Duodenal mucosa (tissue), 2 donors: ENCODE measurements around the gene OXCT2.

Experiments used
- H3K27ac ChIP-seq: one replicate; pipeline ENCODE4 v1.7.0; 2013; ENCODE audit warnings: low read depth, low read length
- H3K27me3 ChIP-seq, 2 donors: one replicate each; pipeline ENCODE4 v1.7.0; 2013; ENCODE audit warnings: low read length in 2 of 2, control low read depth in 1 of 2; ENCODE audit not compliant: insufficient read depth in 2 of 2, control insufficient read depth in 1 of 2
- H3K36me3 ChIP-seq, 2 donors: one replicate each; pipeline ENCODE4 v1.7.0; 2013; ENCODE audit warnings: low read length in 2 of 2, control low read depth in 1 of 2; ENCODE audit not compliant: insufficient read depth in 2 of 2, control insufficient read depth in 1 of 2
- H3K4me1 ChIP-seq, 2 donors: one replicate each; pipeline ENCODE4 v1.7.0; 2013; ENCODE audit warnings: low read length in 2 of 2, control low read depth in 1 of 2; ENCODE audit not compliant: insufficient read depth in 2 of 2, control insufficient read depth in 1 of 2
- H3K4me3 ChIP-seq, 2 donors: one replicate each; pipeline ENCODE4 v1.7.0; 2013; ENCODE audit warnings: low read length in 2 of 2, low read depth in 1 of 2
- H3K9ac ChIP-seq, 2 donors: one replicate each; pipeline ENCODE4 v1.7.0; 2013; ENCODE audit warnings: low read length in 2 of 2, low read depth in 1 of 2
- H3K9me3 ChIP-seq, 2 donors: one replicate each; pipeline ENCODE4 v1.7.0; 2013; ENCODE audit warnings: low read length in 2 of 2, control low read depth in 1 of 2; ENCODE audit not compliant: control insufficient read depth in 1 of 2

OXCT2 gene

GRCh38 chr1:39720094-39720999, 50.8 kb downstream of the OXCT2 start:
- Histone ChIP-seq H3K4me3 (no peak overlapping the region), H3K27me3 (peaks cover 8 to 22% of the 10 kb centered on the region in 2 donors), H3K9ac (no peak overlapping the region), H3K4me1 (no peaks in the 10 kb centered on the region), H3K27ac (no peak overlapping the region), H3K36me3 (no peaks in the 10 kb centered on the region), H3K9me3 (no peaks in the 10 kb centered on the region)
